Measurements from ENCODE around the gene KAT8. TPM values are rescaled to one million over a fixed set of nuclear protein-coding genes. Genes with fewer than 3 reads are reported as not detected.

The KAT8 gene
- total RNA-seq, 8 experiments from 2014 or later, result 27.9 to 64.3 (median 54.0) TPM

GRCh38 chr16:31079342-31079944, 38.0 kb upstream of the KAT8 start:
- in situ Hi-C loops (cut with MboI; ENCODE audit: low pct_unique_long_range_greater_than_20kb in 2 of 9, low sequenced_read_pairs in 9 of 9, unreplicated experiment in 9 of 9), result no loop called here
- Histone ChIP-seq H3K4me3 (no peak overlapping the region), H3K4me1 (replicated peaks in 1 of 2) (peaks cover 3 to 4% of the 10 kb centered on the region in 2 donors), H3K27ac (no peak overlapping the region)
- ATAC-seq (replicated peaks in 6 of 8), result no peak
- WGBS, 10 experiments, result 83 to 95% methylated on average over 2 to 3 of the region's 13 CpGs; no CpG with 5 or more reads in 8 of the 10 experiments

- H3K4me1 ChIP-seq (replicated peaks in 1 of 2), result peaks cover 2% of the 10 kb centered on the region in 2 donors
- in situ Hi-C loops (cut with MboI; ENCODE audit: low pct_unique_long_range_greater_than_20kb in 2 of 9, low sequenced_read_pairs in 9 of 9, unreplicated experiment in 9 of 9), result no loop called here
- 80 to 100% (median 96%) methylated on average over 2 to 7 of the region's 40 CpGs; no CpG with 5 or more reads in 6 of the 10 experiments for WGBS, 10 experiments
Measured at GRCh38 chr16:31080035-31080629, 37.3 kb upstream of the KAT8 start.

GRCh38 chr16:31080756-31081419, 36.6 kb upstream of the KAT8 start:
- in situ Hi-C loops (cut with MboI; ENCODE audit: low pct_unique_long_range_greater_than_20kb in 2 of 9, low sequenced_read_pairs in 9 of 9, unreplicated experiment in 9 of 9), result no loop called here
- WGBS, 10 experiments, result 40 to 100% (median 94%) methylated on average over 1 to 5 of the region's 13 CpGs; no CpG with 5 or more reads in 4 of the 10 experiments
- no peak for ATAC-seq (replicated peaks in 6 of 8)
- Histone ChIP-seq H3K4me1 (replicated peaks in 1 of 2) (no peaks in the 10 kb centered on the region), H3K27ac (no peak overlapping the region), H3K4me3 (no peak overlapping the region)

More at GRCh38 chr16:31080035-31080629, 37.3 kb upstream of the KAT8 start:
- H3K4me3 ChIP-seq, result no peak overlapping the region
- no peak overlapping the region for H3K27ac ChIP-seq
- ATAC-seq (replicated peaks in 6 of 8), result no peak

GRCh38 chr16:31081428-31082351, 35.8 kb upstream of the KAT8 start:
- WGBS, 10 experiments, result 60 to 100% (median 84%) methylated on average over 2 to 5 of the region's 26 CpGs; no CpG with 5 or more reads in 3 of the 10 experiments
- in situ Hi-C loops (cut with MboI; ENCODE audit: low pct_unique_long_range_greater_than_20kb in 2 of 9, low sequenced_read_pairs in 9 of 9, unreplicated experiment in 9 of 9), result no loop called here
- ATAC-seq (replicated peaks in 6 of 8), result no peak
- H3K4me1 ChIP-seq (replicated peaks in 1 of 2), result no peaks in the 10 kb centered on the region
- no peak overlapping the region for H3K4me3 ChIP-seq
- H3K27ac ChIP-seq, result no peak overlapping the region

GRCh38 chr16:31082368-31083045, 35.0 kb upstream of the KAT8 start:
- no peak overlapping the region for H3K27ac ChIP-seq
- ATAC-seq (replicated peaks in 6 of 8), result no peak
- no peaks in the 10 kb centered on the region for H3K4me1 ChIP-seq (replicated peaks in 1 of 2)
- in situ Hi-C loops (cut with MboI; ENCODE audit: low pct_unique_long_range_greater_than_20kb in 2 of 9, low sequenced_read_pairs in 9 of 9, unreplicated experiment in 9 of 9), result no loop called here
- 0 to 100% (median 82%) methylated on average over 1 to 7 of the region's 14 CpGs; no CpG with 5 or more reads in 3 of the 10 experiments for WGBS, 10 experiments
- no peak overlapping the region for H3K4me3 ChIP-seq

GRCh38 chr16:31083081-31083480, 34.4 kb upstream of the KAT8 start:
- no peaks in the 10 kb centered on the region for H3K4me1 ChIP-seq (replicated peaks in 1 of 2)
- WGBS, 10 experiments, result 60 to 100% (median 83%) methylated on average over 3 to 5 of the region's 9 CpGs; no CpG with 5 or more reads in 4 of the 10 experiments
- in situ Hi-C loops (cut with MboI; ENCODE audit: low pct_unique_long_range_greater_than_20kb in 2 of 9, low sequenced_read_pairs in 9 of 9, unreplicated experiment in 9 of 9), result no loop called here
- H3K27ac ChIP-seq, result no peak overlapping the region
- no peak for ATAC-seq (replicated peaks in 6 of 8)
- H3K4me3 ChIP-seq, result no peak overlapping the region

GRCh38 chr16:31083556-31083955, 33.9 kb upstream of the KAT8 start:
- Histone ChIP-seq H3K4me3 (no peak overlapping the region), H3K4me1 (replicated peaks in 1 of 2) (no peaks in the 10 kb centered on the region), H3K27ac (no peak overlapping the region)
- in situ Hi-C loops (cut with MboI; ENCODE audit: low pct_unique_long_range_greater_than_20kb in 2 of 9, low sequenced_read_pairs in 9 of 9, unreplicated experiment in 9 of 9), result no loop called here
- no peak for ATAC-seq (replicated peaks in 6 of 8)
- WGBS, 10 experiments, result 80 to 100% (median 100%) methylated on average over 1 to 2 of the region's 5 CpGs; no CpG with 5 or more reads in 7 of the 10 experiments

- no peak overlapping the region for H3K4me3 ChIP-seq
- in situ Hi-C loops (cut with MboI; ENCODE audit: low pct_unique_long_range_greater_than_20kb in 2 of 9, low sequenced_read_pairs in 9 of 9, unreplicated experiment in 9 of 9), result no loop called here
- no peaks in the 10 kb centered on the region for H3K4me1 ChIP-seq (replicated peaks in 1 of 2)
- H3K27ac ChIP-seq, result no peak overlapping the region
- 100% methylated on average over 1 of the region's 13 CpGs; no CpG with 5 or more reads in 9 of the 10 experiments for WGBS, 10 experiments
- peak in 1 of 8 experiments; percentile 8 for ATAC-seq (replicated peaks in 6 of 8)
Measured at GRCh38 chr16:31083981-31084380, 33.5 kb upstream of the KAT8 start.

- H3K4me3 ChIP-seq, result no peak overlapping the region
- no peak overlapping the region for H3K27ac ChIP-seq
- peak; percentile 2 to 72 (median 15) for ATAC-seq (replicated peaks in 6 of 8)
- 85 to 100% (median 92%) methylated on average over 1 to 6 of the region's 16 CpGs; no CpG with 5 or more reads in 7 of the 10 experiments for WGBS, 10 experiments
- in situ Hi-C loops (cut with MboI; ENCODE audit: low pct_unique_long_range_greater_than_20kb in 2 of 9, low sequenced_read_pairs in 9 of 9, unreplicated experiment in 9 of 9), result no loop called here
- no peaks in the 10 kb centered on the region for H3K4me1 ChIP-seq (replicated peaks in 1 of 2)
Measured at GRCh38 chr16:31084584-31085302, 32.7 kb upstream of the KAT8 start.

GRCh38 chr16:31085411-31085810, 32.1 kb upstream of the KAT8 start:
- in situ Hi-C loops (cut with MboI; ENCODE audit: low pct_unique_long_range_greater_than_20kb in 2 of 9, low sequenced_read_pairs in 9 of 9, unreplicated experiment in 9 of 9), result no loop called here
- no peaks in the 10 kb centered on the region for H3K4me1 ChIP-seq (replicated peaks in 1 of 2)
- WGBS, 10 experiments, result 7 to 85% (median 21%) methylated on average over 2 to 6 of the region's 8 CpGs; no CpG with 5 or more reads in 4 of the 10 experiments
- no peak overlapping the region for H3K27ac ChIP-seq
- peak in 3 of 8 experiments; percentile 88 to 90 (median 88) for ATAC-seq (replicated peaks in 6 of 8)
- H3K4me3 ChIP-seq, result no peak overlapping the region

- in situ Hi-C loops (cut with MboI; ENCODE audit: low pct_unique_long_range_greater_than_20kb in 2 of 9, low sequenced_read_pairs in 9 of 9, unreplicated experiment in 9 of 9), result no loop called here
- Histone ChIP-seq H3K27ac (no peak overlapping the region), H3K4me1 (replicated peaks in 1 of 2) (no peaks in the 10 kb centered on the region), H3K4me3 (no peak overlapping the region)
- ATAC-seq (replicated peaks in 6 of 8), result peak in 1 of 8 experiments; percentile 2
- 40 to 100% (median 84%) methylated on average over 1 to 6 of the region's 18 CpGs; no CpG with 5 or more reads in 3 of the 10 experiments for WGBS, 10 experiments
Measured at GRCh38 chr16:31085873-31086628, 31.4 kb upstream of the KAT8 start.
